Erythroblast (primary cell): ENCODE data around the gene QKI.

Source experiments
- GATA1 ChIP-seq: IDR thresholded peaks from 2 replicates; pipeline ENCODE4 v1.6.1; 2011; ENCODE audit warnings: low read depth, mild to moderate bottlenecking, control low read depth, low read length, moderate library complexity
- POLR2A ChIP-seq: IDR thresholded peaks from 2 replicates; pipeline ENCODE4 v1.6.1; 2011; ENCODE audit warnings: mild to moderate bottlenecking, low read length

- TF ChIP-seq POLR2A (no peak), GATA1 (no peak)
Observed at GRCh38 chr6:163383912-163384311, 30.6 kb upstream of the QKI start.
